HG03108 (cell line): ENCODE measurements around the gene PTPN2.

ENCODE experiments used
- ATAC-seq: cut with Tn5 transposase; IDR thresholded peaks from one replicate; pipeline ENCODE4 v1.9.1; 2021; ENCODE audit warnings: moderate library complexity; ENCODE audit not compliant: unreplicated experiment

PTPN2 gene

GRCh38 chr18:12750076-12750714, 133.8 kb downstream of the PTPN2 start:
- peak; percentile 56 for ATAC-seq

DNA sequence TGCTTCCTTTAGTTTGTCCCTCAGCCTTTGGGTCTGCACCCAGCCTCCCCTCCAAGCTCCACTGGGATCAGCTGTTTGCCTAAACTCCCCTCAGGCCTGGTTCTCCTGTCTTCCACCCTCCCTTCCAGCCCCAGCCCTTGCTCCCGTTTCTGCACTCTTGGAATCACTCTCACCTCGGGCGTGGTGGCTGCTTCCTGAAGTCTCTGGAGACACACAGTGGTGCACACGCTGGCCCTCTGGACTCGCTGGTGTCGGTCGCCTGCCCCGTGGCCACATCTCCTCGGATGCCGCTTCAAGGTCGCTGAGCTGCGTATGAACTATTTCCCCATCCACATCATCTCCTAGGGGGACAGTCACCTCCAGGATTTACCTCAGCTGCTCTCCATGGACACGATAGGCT, 134.9 kb downstream of the PTPN2 start:
- ATAC-seq: no peak

DNA sequence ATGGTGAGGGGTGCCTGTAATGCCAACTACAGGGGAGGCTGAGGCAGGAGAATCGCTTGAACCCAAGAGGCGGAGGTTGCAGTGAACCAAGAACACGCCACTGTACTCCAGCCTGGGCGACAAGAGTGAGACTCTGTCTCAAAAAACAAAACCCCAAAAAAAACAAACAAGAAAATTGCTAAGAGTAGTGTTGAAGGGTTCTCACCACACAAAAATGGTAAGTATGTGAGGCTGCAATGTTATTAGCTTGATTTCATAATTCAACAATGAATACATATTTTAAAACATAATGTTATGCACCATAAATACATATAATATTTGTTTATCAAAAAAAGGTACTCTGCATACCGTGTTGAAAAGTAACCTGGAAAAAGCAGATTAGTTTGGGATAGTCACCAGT, 135.4 kb downstream of the PTPN2 start:
- ATAC-seq: no peak

DNA sequence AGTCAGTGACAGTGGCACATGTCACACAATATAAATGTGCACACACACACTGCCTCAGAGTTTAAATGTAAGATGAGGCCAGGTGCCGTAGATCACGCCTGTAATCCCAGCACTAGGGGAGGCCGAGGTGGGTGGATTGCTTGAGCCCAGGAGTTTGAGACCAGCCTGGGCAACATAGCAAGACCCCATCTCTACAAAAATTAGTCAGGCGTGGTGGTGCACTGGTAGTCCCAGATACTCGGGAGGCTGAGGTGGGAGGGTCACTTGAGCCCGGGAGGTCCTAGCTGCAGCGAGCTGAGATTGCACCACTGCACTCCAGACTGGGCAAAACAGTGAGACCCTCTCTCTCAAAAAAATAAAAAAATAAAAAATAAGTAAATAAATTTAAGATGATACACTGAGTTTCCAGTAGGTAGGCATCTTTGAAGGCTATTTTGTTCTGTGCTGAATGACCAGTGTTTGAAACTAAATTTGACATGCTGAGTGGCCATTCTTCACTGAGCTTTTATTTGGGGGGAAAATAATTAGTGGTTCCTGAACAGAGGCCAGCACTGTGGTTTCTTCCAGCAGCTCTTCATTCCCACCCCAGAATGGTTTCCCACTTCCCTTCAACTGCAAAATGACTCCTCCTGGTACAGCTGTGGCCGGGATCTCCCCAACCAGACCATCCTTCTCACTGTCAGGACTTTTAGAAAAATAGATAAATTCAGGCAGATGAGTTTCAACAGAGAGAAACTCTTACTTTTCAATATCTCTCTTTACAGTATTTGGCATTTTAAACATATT, 136.3 kb downstream of the PTPN2 start:
- ATAC-seq: no peak

GRCh38 chr18:12745095-12745795, 138.8 kb downstream of the PTPN2 start:
- ATAC-seq: no peak

GRCh38 chr18:12744103-12744502, 139.9 kb downstream of the PTPN2 start:
- no peak for ATAC-seq

DNA sequence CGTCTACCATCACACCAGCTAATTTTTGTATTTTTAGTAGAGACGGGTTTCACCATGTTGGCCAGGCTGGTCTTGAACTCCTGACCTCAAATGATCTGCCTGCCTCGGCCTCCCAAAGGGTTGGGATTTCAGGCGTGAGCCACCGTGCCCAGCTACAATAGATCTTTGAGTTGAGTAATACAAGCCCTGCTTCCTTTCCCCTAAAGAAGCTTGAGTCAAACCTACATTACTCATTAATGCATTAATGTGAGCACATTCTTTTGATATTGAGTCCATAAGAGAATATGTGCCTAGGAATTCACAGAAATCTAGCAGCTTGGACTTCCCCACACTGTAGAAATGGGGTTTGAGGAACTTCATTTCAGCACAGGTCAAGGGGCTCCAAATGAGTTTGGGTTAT, 141.6 kb downstream of the PTPN2 start:
- ATAC-seq: no peak
